Superior temporal gyrus (tissue), 1 donor: ENCODE data around the gene ITPR2.

Experiments used
- DNase-seq: peaks from one replicate; pipeline ENCODE4 v3.0.0-alpha.2; 2016; ENCODE audit errors: extremely low spot score

The ITPR2 gene

GRCh38 chr12:26822026-26822425 lies 11.0 kb downstream of the ITPR2 start:
- no peak for DNase-seq

DNA sequence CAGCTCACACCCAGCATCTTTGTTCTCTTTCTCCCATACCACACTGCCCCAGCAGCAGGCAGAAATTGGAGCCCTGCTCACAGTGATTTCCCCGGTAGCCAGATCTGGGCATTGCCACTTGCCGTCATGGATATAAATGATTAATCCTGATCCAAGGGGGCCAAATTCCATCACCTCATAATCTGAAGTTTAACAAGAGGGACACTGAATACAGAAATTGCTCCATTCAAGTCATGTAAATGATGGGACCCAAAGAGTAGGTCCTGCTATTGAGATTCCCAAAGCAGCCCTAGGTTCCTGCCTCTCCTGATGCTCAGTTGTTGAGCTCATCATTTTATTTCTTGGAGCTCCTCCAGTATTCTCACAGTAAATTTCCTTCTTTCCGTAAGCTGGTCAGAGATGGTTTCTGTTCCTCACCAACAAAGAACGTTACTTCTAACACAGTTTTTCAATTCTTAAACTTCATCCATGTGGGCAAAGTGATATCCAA lies 11.7 kb downstream of the ITPR2 start:
- peak; percentile 52 for DNase-seq

DNA sequence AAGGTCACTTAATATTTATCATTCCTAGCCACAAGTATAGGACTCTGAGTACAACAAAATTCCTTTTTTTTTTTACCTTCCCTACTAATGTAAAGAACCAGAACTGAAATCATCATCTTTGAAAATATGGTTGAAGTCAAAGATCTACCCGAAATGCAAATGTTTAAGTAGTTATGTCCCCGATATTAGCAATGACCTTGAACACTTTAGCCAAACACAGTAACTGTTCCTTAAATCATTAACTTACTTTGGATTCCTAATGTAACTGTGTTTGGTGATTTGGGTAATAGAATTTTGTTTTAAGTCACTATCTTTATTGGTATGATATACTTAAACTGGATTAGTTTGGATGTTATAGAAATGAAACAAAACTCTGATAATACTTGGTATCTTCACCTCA lies 14.4 kb downstream of the ITPR2 start:
- DNase-seq: no peak

DNA sequence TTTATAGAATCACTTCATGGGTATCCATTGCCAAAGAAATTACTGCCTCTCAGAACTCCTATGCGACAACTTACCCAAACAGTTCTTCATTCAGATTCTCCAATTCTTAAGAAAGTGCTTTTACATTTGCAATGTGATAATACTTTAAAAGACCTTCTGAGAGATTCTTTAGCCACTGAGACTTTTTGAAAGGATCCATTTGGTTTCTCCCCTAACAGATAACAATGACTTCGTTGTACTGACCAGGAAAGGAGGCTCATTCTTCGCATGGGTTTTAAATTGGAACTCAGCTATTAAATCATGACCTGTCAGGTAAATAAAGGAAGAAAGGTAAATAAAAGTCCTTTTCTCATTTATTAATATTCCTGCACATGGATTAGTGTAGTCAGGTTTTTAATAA lies 14.8 kb downstream of the ITPR2 start:
- DNase-seq: no peak

DNA sequence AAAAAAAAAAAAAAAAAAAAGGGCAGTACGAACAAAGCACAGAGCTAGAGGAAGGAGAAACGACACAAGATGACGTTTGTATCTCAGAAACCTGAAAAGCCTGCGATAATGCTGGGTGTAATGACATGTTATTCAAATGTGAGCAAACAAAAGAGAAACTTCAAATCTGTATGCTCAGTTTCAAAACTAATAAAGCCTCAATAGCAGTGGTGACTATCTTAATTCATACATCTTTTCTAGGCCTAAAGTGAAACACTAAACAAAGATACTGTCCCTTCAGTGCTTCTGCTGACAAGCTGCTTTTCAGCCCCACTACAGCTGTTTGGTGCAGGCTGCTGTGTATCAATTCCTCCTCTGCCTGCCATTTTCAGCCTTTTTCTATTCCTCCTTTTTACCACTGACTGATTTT lies 15.8 kb downstream of the ITPR2 start:
- peak; percentile 53 for DNase-seq

DNA sequence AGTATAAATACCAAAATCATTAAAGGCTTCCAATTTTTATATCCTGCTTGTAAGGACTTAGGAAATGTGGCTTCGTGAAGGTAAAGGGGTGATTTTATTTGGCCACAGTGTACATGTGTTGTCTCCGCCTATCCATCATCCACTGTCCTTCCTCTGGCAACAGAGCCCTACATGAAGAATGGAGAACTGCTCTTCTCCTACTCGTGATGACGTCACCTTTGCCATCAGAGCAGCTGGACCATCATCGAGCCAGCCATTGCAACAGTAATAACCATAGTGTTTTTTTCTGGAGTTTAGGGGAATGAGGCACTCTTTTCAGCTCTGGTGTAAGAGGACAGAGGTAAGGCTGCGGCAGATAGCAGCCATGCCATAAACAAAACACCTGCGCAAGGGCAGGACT lies 19.2 kb downstream of the ITPR2 start:
- DNase-seq: no peak

DNA sequence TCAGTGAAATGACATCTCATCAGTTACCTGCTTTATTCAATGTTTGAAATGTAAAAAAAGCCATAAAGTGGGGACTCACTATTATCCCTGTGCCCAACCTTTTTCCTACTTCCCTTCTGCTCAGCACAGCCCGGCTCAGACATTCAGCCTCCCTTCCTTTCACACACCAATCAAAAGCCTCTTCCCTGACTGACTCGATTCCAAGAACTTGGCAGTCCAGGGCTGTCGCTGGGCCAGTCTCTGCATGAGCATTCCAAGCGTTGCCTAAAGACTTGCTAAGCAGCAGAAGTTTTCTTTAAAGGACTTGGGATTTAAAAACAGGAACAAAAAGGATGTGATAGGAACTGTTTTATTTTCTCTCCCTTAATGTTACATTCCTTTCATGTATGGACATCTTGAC lies 22.7 kb downstream of the ITPR2 start:
- no peak for DNase-seq

GRCh38 chr12:26809611-26810285 lies 23.2 kb downstream of the ITPR2 start:
- DNase-seq: no peak

DNA sequence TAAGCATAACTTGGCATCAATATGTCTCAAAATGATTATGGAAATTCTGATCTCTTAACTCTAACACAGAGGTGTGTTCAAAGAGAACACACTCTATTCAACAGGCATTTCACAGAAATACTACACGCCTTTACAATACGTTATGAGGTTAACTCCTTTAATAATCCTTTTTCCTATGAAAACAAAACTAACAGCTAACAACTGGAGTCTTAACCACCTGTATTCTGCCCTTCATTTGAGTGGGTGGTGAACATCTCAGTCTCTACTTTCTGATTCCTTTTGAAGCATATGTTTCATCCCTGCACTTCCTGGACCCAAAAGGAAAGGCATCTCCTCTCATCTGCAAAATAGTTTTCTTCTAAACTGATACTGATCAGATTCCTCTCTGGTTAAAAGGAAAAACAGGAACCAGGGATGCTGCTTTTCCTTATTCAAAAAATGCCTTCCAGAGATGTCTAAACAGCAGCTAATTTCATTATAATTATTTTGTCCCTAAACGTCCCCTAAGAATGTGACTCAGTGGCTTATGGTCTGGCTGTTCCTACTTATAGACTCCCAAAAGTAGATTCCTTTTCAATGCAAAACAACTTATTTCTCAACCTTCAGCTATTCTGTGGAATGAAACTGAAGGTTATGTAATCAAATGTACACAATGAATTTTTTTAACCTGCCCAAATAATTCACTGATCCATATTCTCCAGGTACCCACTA lies 24.1 kb downstream of the ITPR2 start:
- DNase-seq: no peak

- DNase-seq: no peak
Measured at GRCh38 chr12:26807292-26807691, 25.7 kb downstream of the ITPR2 start.

GRCh38 chr12:26806556-26806955 lies 26.4 kb downstream of the ITPR2 start:
- DNase-seq: no peak

GRCh38 chr12:26805401-26805971 lies 27.5 kb downstream of the ITPR2 start:
- DNase-seq: no peak

DNA sequence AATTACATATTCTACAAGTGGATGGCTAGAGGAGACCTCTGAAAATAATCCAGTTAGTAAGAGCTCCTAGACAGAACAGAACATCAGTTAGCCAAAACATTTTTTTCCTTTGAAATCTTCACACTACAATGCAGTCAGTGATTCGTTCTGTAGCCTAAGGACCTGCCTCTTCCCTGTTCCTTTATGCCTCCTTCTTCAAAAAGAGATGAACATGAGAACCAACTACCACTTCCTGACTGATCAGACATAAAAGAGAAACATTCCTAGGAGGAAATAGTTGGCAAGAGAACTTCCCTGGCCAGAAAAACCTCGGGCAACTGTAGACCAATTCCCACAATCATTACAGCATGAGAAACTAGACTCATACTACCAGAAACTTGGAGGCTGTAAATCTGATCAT lies 29.4 kb downstream of the ITPR2 start:
- no peak for DNase-seq

- no peak for DNase-seq
Measured at GRCh38 chr12:26801486-26801885, 31.5 kb downstream of the ITPR2 start.

GRCh38 chr12:26800858-26801257 lies 32.1 kb downstream of the ITPR2 start:
- DNase-seq: no peak

DNA sequence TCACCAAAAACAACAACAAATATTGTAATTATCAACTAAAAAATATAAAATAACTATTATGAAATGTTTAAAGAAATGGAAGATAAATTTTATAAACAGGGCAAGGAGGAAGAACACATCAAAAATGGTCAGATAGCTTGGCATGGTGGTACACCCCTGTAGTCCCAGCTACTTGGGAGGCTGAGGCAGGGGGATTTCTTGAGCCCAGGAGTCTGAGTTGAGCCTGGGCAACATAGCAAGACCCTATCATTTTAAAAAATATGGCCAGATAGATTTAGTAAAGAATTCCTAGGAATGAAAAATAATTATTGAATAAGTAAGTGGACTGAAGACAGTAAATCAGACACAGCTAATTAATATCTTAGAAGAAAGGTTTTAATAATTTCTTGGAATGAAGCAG lies 32.6 kb downstream of the ITPR2 start:
- no peak for DNase-seq

DNA sequence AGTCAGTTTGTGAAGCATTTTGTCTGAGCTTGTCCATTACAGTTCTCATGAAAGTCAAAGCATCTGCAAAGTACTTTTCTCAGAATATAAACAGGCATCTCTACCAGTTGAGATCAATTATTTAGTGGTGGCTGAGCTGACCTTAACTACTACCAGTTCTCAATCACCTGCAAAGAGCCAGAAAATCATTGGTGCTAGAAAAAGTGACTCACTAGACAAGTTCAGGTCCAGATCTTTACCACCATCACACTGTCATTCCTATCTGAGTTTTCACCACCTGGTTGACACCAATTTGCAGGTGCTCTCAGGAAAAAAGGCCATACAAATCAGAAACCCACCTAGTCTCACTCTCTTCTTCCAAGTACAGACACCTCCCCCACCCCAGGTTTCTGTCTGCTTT lies 33.3 kb downstream of the ITPR2 start:
- no peak for DNase-seq

- peak; percentile 4 for DNase-seq
Measured at GRCh38 chr12:26798640-26799039, 34.4 kb downstream of the ITPR2 start.

- peak; percentile 6 for DNase-seq
Measured at GRCh38 chr12:26798023-26798422, 35.0 kb downstream of the ITPR2 start.

- DNase-seq: no peak
Measured at GRCh38 chr12:26795910-26796309, 37.1 kb downstream of the ITPR2 start.

DNA sequence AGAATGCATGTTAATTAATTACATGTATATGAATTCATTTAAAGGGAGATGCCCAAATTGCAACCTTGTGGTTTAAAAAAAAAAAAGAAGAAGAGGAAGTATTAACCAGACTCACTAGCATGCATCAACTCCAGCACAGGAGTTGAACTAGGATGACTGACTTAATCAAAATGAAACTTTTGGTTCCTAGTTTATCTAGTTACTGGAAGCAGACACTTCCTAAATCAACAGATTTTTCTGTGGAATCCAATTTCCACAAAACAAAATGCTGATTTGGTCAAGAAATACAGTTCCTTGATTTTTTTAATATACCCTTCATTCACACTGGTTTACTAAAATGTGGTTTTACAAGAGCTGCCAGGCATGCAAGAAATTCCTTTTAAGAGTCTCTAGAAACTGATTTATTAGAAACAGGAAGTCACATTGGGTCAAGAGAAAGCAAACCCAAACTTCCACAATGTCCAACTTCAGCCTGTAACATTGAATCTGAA lies 41.6 kb downstream of the ITPR2 start:
- no peak for DNase-seq

GRCh38 chr12:26790645-26790994 lies 42.4 kb downstream of the ITPR2 start:
- no peak for DNase-seq
